AG09319 (cell line): ENCODE data around the gene COX19.

ENCODE experiments used
- DNase-seq: peaks from one replicate; pipeline ENCODE4 v3.0.0-alpha.2; 2010; ENCODE audit warnings: low read depth; ENCODE audit errors: extremely low read depth
- TF ChIP-seq, protein P1 (sequence below): IDR thresholded peaks from 2 replicates; pipeline ENCODE4 v1.5.1; 2011; ENCODE audit warnings: low read depth, mild to moderate bottlenecking, inconsistent platforms, low read length, moderate library complexity

The COX19 gene

GRCh38 chr7:977326-978048 lies 2.1 kb upstream of the COX19 start:
- TF ChIP-seq, protein P1, sequence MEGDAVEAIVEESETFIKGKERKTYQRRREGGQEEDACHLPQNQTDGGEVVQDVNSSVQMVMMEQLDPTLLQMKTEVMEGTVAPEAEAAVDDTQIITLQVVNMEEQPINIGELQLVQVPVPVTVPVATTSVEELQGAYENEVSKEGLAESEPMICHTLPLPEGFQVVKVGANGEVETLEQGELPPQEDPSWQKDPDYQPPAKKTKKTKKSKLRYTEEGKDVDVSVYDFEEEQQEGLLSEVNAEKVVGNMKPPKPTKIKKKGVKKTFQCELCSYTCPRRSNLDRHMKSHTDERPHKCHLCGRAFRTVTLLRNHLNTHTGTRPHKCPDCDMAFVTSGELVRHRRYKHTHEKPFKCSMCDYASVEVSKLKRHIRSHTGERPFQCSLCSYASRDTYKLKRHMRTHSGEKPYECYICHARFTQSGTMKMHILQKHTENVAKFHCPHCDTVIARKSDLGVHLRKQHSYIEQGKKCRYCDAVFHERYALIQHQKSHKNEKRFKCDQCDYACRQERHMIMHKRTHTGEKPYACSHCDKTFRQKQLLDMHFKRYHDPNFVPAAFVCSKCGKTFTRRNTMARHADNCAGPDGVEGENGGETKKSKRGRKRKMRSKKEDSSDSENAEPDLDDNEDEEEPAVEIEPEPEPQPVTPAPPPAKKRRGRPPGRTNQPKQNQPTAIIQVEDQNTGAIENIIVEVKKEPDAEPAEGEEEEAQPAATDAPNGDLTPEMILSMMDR, result no peak
- DNase-seq, result no peak

DNA sequence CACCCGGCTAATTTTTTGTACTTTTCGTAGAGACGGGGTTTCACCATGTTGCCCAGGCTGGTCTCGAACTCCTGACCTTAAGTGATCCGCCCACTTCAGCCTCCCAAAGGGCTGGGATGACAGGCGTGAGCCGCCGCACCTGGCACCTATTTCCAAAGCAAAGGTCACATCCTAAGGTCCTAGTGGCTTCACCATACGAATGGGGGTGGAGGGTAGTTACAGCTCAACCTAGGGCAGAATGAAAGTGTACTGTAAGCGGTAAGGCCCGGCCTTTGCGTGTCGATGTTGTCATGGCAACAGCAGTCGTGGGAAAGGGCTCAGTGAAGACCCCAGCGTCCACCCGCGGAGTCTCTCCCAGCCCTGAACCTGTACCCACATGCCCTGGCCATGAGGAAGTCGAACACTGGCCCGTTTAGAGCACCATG lies 1.6 kb upstream of the COX19 start:
- DNase-seq, result no peak
- TF ChIP-seq, protein P1, result no peak

DNA sequence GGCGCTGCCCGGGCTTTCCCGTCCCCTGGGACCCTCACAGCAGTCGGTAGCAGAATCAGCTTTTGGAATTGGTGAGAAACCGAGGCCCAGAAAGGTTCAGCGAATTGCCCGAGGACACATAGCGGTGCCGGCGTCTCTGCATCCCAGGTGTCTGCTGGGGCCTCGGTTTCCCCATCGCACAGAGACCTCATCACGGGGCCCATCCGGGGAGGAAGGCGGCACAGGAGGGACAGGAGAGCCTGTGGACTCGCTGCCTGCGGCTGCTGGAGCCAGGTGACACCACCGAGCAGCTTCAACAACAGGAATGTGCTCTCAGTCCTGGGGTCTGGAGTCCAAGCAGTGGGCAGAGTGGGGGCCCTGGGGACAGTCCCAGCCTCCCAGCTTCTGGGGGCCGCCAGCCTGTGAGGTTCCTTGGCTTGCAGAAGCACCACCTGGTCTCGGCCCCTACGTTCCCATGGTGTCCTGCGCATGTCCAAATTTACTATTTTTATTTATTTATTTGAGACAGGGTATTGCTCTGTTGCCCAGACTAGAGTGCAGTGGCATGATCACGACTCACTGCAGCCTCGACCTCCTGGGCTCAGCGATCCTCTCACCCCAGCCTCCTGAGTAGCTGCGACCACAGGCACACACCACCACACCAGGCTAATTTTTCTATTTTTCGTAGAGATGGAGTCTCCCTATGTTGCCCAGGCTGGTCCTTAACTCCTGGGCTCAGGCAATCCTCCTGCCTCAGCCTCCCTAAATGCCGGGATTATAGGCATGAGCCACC lies 539 bp upstream of the COX19 start:
- DNase-seq, result no peak
- TF ChIP-seq, protein P1, result no peak

DNA sequence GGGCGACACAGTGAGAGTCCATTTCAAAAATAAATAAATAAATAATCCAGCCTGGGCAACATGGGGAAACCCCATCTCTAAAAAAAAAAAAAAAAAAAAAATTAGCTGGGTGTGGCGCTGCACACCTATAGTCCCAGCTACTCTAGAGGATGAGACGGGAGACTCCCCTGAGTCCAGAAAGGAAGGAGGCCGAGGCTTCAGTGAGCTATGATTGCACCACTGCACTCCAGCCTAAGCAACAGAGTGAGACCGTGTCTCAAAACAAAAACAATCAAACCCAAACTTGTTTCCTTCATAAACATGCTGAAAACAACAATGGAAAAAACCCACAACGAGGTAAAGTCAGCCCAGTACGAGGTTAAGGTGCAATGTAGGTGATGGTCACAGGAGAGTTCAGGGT lies 1.2 kb downstream of the COX19 start:
- TF ChIP-seq, protein P1, result no peak
- DNase-seq, result no peak

GRCh38 chr7:973312-973711 lies 2.0 kb downstream of the COX19 start:
- TF ChIP-seq, protein P1, result no peak
- no peak for DNase-seq

GRCh38 chr7:972676-973309 lies 2.6 kb downstream of the COX19 start:
- no peak for DNase-seq
- TF ChIP-seq, protein P1, result no peak

GRCh38 chr7:972110-972509 lies 3.2 kb downstream of the COX19 start:
- TF ChIP-seq, protein P1, result no peak
- no peak for DNase-seq
